ENCODE results near the gene CECR2.

The CECR2 gene

DNA sequence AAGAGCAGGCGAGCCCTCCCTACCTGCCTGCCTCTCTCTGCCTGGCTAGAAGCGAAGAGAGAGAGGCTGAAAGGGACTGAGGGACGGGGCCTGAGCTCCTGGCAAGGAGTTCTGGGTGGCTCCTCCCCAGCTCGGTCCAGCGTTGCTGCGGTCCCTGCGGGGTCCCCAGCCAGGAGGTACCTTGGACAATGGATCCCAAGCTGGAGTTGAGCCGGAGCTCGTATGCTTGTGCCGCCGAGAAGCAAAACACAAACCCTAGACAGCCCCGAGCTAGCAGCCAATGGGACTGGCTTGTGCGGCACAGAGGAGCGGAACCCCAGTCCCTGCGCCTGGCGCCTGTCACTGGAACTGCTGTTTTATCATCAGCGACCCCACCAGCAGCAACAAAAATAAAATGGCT lies 212.4 kb downstream of the CECR2 start:
- TF ChIP-seq CREB1 (IDR thresholded peaks at IDR 0.05; ENCODE audit: low read depth) (no peak), FOXM1 (IDR thresholded peaks at IDR 0.05; ENCODE audit: borderline replicate concordance, low read depth) (no peak)

- TF ChIP-seq NFIC (IDR thresholded peaks at IDR 0.05) (no peak), TAF1 (IDR thresholded peaks at IDR 0.05; ENCODE audit: low read depth) (no peak), TCF12 (IDR thresholded peaks at IDR 0.05; ENCODE audit: low read depth) (no peak), TEAD4 (IDR thresholded peaks at IDR 0.05) (no peak), FOXM1 (IDR thresholded peaks at IDR 0.05; ENCODE audit: borderline replicate concordance, low read depth) (no peak), CREB1 (IDR thresholded peaks at IDR 0.05; ENCODE audit: low read depth) (no peak), YY1 (IDR thresholded peaks at IDR 0.05; ENCODE audit: low read depth) (no peak), EP300 (IDR thresholded peaks at IDR 0.05; ENCODE audit: borderline replicate concordance) (no peak)
Measured at GRCh38 chr22:17583151-17583550, 213.9 kb downstream of the CECR2 start.

GRCh38 chr22:17586831-17587440 lies 217.7 kb downstream of the CECR2 start:
- TF ChIP-seq CEBPB (IDR thresholded peaks at IDR 0.05), result no peak
- no peak for TF ChIP-seq YY1 (IDR thresholded peaks at IDR 0.05; ENCODE audit: low read depth)
- no peak for TF ChIP-seq EP300 (IDR thresholded peaks at IDR 0.05; ENCODE audit: borderline replicate concordance)

GRCh38 chr22:17587629-17588028 lies 218.4 kb downstream of the CECR2 start:
- no peak for TF ChIP-seq ZBTB7A (IDR thresholded peaks at IDR 0.05; ENCODE audit: low read depth)
- TF ChIP-seq EGR1 (IDR thresholded peaks at IDR 0.05), result no peak
- no peak for TF ChIP-seq CEBPB (IDR thresholded peaks at IDR 0.05)
- TF ChIP-seq RAD21 (IDR thresholded peaks at IDR 0.05; ENCODE audit: low read depth), result no peak
- no peak for TF ChIP-seq EP300 (IDR thresholded peaks at IDR 0.05; ENCODE audit: borderline replicate concordance)
- no peak for TF ChIP-seq TEAD4 (IDR thresholded peaks at IDR 0.05)
- TF ChIP-seq NFIC (IDR thresholded peaks at IDR 0.05), result no peak
- TF ChIP-seq, protein P1, sequence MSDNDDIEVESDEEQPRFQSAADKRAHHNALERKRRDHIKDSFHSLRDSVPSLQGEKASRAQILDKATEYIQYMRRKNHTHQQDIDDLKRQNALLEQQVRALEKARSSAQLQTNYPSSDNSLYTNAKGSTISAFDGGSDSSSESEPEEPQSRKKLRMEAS (IDR thresholded peaks at IDR 0.05), result no peak
- TF ChIP-seq CREB1 (IDR thresholded peaks at IDR 0.05; ENCODE audit: low read depth), result no peak
- no peak for TF ChIP-seq TAF1 (IDR thresholded peaks at IDR 0.05; ENCODE audit: low read depth)
- TF ChIP-seq YY1 (IDR thresholded peaks at IDR 0.05; ENCODE audit: low read depth), result no peak
- TF ChIP-seq TCF12 (IDR thresholded peaks at IDR 0.05; ENCODE audit: low read depth), result no peak
- TF ChIP-seq, protein P2, sequence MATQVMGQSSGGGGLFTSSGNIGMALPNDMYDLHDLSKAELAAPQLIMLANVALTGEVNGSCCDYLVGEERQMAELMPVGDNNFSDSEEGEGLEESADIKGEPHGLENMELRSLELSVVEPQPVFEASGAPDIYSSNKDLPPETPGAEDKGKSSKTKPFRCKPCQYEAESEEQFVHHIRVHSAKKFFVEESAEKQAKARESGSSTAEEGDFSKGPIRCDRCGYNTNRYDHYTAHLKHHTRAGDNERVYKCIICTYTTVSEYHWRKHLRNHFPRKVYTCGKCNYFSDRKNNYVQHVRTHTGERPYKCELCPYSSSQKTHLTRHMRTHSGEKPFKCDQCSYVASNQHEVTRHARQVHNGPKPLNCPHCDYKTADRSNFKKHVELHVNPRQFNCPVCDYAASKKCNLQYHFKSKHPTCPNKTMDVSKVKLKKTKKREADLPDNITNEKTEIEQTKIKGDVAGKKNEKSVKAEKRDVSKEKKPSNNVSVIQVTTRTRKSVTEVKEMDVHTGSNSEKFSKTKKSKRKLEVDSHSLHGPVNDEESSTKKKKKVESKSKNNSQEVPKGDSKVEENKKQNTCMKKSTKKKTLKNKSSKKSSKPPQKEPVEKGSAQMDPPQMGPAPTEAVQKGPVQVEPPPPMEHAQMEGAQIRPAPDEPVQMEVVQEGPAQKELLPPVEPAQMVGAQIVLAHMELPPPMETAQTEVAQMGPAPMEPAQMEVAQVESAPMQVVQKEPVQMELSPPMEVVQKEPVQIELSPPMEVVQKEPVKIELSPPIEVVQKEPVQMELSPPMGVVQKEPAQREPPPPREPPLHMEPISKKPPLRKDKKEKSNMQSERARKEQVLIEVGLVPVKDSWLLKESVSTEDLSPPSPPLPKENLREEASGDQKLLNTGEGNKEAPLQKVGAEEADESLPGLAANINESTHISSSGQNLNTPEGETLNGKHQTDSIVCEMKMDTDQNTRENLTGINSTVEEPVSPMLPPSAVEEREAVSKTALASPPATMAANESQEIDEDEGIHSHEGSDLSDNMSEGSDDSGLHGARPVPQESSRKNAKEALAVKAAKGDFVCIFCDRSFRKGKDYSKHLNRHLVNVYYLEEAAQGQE (IDR thresholded peaks at IDR 0.05; ENCODE audit: low read depth), result no peak

GRCh38 chr22:17588606-17589005 lies 219.3 kb downstream of the CECR2 start:
- TF ChIP-seq TAF1 (IDR thresholded peaks at IDR 0.05; ENCODE audit: low read depth) (no peak), ZBTB7A (IDR thresholded peaks at IDR 0.05; ENCODE audit: low read depth) (no peak), FOXM1 (IDR thresholded peaks at IDR 0.05; ENCODE audit: borderline replicate concordance, low read depth) (no peak), CEBPB (IDR thresholded peaks at IDR 0.05) (no peak), EP300 (IDR thresholded peaks at IDR 0.05; ENCODE audit: borderline replicate concordance) (no peak)

DNA sequence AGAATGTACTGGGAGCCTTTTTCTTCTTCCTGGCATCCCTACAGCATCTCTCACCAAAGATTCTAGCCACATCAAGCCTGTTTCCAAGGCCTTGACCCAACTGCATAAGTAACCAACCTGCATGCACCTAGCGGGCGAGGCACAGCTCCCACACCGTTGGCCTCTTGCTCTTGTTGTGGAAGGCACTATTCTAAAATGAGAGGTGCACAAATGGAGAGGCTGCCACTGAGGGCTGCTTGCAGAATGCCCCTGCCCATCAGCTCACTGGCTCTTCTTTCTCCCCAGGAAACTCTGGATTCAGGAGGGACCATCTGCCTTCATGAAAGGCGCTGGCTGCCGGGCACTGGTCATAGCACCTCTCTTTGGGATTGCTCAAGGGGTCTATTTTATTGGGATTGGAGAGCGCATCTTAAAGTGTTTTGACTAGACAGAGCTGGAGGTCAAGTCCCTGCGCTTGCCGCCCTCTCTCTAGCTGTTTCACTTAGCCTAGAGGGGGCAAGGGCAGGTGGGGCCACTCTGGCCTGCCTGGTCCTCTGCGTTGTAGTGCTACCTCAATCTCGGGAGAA lies 220.6 kb downstream of the CECR2 start:
- TF ChIP-seq NFIC (IDR thresholded peaks at IDR 0.05) (no peak), FOXM1 (IDR thresholded peaks at IDR 0.05; ENCODE audit: borderline replicate concordance, low read depth) (no peak), EP300 (IDR thresholded peaks at IDR 0.05; ENCODE audit: borderline replicate concordance) (no peak), CEBPB (IDR thresholded peaks at IDR 0.05) (no peak), TAF1 (IDR thresholded peaks at IDR 0.05; ENCODE audit: low read depth) (no peak), EGR1 (IDR thresholded peaks at IDR 0.05) (no peak), TCF12 (IDR thresholded peaks at IDR 0.05; ENCODE audit: low read depth) (no peak), RAD21 (IDR thresholded peaks at IDR 0.05; ENCODE audit: low read depth) (no peak), CREB1 (IDR thresholded peaks at IDR 0.05; ENCODE audit: low read depth) (no peak), YY1 (IDR thresholded peaks at IDR 0.05; ENCODE audit: low read depth) (no peak), TEAD4 (IDR thresholded peaks at IDR 0.05) (no peak)
- TF ChIP-seq, protein P2 (IDR thresholded peaks at IDR 0.05; ENCODE audit: low read depth), result no peak
- TF ChIP-seq, protein P1 (IDR thresholded peaks at IDR 0.05), result no peak
- TF ChIP-seq, protein P3, sequence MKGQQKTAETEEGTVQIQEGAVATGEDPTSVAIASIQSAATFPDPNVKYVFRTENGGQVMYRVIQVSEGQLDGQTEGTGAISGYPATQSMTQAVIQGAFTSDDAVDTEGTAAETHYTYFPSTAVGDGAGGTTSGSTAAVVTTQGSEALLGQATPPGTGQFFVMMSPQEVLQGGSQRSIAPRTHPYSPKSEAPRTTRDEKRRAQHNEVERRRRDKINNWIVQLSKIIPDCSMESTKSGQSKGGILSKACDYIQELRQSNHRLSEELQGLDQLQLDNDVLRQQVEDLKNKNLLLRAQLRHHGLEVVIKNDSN (IDR thresholded peaks at IDR 0.05), result no peak
